ENCODE results near the gene KCNH5.

Gene KCNH5

DNA sequence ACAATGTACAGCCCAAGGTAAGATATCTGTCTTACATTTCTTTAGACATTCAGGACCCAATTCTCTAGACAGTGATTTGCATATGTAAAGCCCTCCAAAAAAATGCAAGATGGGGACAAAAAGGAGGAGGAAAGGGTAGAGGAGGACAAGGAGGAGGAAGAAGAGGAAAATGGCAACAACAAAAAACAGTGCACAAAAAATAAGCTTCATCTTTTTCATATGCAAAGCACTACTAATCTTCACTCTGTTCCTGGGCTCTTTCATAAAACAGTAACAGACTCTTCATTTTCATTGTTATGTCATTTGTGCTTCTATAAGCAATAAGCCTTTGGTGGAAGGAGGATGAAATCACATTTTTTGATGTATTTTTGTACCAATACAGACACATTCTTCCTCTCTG lies 61.4 kb downstream of the KCNH5 start:
- no peak for DNase-seq

- DNase-seq = no peak
Observed at GRCh38 chr14:62980693-62981092, 64.6 kb downstream of the KCNH5 start.

DNA sequence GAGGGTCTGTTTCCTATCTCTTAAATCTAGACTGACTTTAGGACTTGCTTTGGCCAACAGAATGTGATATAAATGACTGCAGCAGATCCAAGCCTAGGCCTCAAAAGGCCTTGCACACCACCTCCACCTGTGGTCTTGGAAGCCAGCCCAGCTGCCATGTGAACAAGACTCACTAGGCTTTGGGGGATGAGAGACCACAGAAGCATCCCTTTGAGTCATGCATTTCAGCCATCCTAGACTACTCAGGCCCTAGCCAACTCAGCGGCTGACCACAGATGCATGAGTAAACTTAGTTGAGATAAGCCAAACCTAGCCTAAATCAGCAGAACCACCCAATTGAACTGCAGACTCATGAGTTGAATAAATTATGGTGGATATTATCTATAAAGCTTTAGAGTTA lies 87.7 kb downstream of the KCNH5 start:
- DNase-seq = no peak

- no peak for DNase-seq
Observed at GRCh38 chr14:62956413-62956812, 88.8 kb downstream of the KCNH5 start.

DNA sequence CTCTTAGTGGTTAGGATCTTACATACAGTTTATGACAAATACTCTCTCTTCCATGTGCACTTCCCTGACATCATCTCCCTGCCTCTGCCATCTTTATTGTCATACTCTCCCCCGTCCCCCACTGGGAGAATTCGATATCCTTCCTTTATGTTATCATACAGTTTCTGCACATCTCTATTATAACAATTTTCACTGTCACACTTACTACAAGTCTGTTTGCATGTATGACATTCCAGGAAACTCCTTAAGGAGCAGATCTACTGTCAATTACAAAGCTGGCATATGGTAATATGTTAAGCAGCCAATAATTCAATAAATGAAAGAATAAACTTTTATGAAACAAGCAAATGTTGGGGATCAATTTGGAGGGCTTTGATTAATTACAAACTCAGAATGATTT lies 91.1 kb downstream of the KCNH5 start:
- no peak for DNase-seq

- no peak for DNase-seq
Observed at GRCh38 chr14:62952226-62952625, 93.0 kb downstream of the KCNH5 start.

GRCh38 chr14:62947301-62947700 lies 98.0 kb downstream of the KCNH5 start:
- DNase-seq = peak; percentile 5

DNA sequence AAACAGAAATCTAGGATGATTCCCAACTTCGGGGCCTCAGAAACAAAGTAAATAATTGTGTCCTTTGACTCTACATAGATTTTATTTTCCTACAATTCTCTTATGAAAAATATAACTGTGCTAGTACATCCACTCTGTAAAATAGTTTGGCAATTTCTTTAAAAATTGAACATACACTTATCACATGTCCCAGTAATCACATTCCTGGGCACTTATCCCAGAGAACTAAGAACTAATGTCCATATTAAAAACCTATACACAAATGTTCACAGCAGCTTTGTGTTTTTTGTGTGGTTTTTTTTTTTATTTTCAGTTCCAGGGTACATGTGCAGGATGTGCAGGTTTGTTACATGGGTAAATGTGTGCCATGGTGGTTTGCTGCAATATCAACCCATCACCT lies 99.0 kb downstream of the KCNH5 start:
- DNase-seq = no peak

DNA sequence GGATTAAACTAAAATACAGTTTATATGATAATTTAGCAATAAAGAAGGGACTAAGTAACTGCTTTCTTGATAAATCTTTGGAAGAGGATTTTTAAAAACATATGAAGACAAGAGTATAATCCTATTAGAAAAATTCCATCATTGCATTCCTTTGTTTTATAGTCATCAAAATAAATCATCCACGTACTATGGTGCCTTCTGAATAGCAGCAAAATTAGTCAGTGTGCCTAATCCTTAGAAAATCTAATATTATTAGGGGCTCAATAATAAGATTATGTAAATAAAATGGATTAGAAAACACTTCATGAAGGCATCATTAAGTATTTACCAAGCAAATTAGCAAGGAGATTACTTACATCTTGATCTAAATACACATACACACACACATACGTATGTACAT lies 102.1 kb downstream of the KCNH5 start:
- no peak for DNase-seq

GRCh38 chr14:62939970-62940369 lies 105.3 kb downstream of the KCNH5 start:
- DNase-seq = no peak

DNA sequence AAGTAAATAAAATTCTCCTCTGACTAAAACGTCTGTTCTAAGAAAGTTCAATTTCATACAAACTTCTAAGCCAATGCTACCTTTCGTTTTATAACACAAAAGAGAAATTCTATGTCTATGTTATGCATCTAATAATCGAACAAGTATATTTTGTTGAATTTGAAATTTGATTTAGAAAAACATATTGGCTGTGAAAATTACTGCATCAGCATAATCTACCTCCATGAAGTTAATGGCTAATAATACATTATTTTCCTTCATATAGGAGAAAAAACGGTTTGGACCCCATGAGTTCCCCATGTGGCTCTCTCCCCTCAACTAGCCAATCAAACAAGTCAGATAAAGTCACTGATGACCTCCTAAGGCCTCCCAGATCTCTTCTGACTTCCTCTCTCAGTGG lies 106.5 kb downstream of the KCNH5 start:
- DNase-seq = no peak

DNA sequence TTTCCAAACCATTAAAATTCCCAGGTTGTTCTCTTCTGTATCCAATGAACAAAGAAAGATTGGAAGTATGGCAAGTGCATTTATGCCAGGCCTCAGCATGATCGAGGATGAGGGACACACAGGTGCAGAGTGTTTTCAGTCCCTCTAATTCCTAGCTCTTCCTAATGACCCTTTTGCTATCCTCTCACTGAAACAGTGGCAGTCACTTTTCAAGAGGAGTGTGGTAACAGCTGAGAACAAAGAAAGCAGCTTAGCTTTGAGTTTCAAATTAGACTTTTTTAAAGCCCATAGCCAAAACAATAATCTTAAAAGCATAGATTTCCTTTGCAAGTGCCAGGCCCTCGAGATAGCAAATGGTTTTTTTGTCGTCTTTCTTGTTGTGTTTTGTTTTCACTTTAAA lies 110.8 kb downstream of the KCNH5 start:
- no peak for DNase-seq

- DNase-seq = no peak
Observed at GRCh38 chr14:62921466-62921865, 123.8 kb downstream of the KCNH5 start.

- peak; percentile 14 for DNase-seq
Observed at GRCh38 chr14:62916551-62916950, 128.7 kb downstream of the KCNH5 start.

DNA sequence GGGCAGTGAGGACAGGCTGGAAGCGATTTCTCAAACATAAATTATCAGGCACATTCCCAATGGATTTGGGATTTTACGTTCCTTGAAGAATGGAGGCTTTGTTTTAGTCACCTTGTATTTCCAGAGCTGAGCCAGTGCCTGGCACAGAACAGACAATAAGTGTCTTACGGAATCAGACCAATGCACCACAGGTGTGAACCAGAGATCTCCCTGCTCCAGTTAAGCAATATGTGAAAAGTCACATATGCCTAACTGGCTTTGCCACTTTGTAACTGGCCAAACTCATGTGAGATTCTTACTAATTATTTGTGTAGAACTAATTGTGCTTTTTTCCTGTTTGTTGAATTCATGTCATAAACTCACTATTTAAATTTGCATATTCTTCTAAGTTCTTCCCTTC lies 130.4 kb downstream of the KCNH5 start:
- DNase-seq = no peak

- no peak for DNase-seq
Observed at GRCh38 chr14:62914025-62914424, 131.2 kb downstream of the KCNH5 start.

DNA sequence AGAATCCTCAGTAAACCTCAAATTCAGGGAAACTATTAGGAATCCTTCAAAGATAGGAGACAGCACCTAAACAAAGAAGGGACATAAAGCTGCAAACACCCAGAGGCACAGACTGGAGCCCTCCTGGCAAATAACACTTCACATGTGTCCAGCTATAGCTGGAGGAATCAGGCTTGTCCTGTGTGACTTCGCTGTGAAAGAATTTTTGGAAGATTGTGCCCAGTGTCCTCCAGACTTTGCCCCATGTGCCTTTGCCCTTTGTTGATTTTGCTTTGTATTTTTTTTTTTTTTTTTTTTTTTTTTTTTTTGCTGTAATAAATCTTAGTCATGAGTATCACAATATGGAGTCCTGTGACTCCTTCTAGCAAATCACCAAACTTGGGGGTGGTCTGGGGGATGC lies 136.8 kb downstream of the KCNH5 start:
- no peak for DNase-seq

GRCh38 chr14:62905566-62905965 lies 139.7 kb downstream of the KCNH5 start:
- no peak for DNase-seq

DNA sequence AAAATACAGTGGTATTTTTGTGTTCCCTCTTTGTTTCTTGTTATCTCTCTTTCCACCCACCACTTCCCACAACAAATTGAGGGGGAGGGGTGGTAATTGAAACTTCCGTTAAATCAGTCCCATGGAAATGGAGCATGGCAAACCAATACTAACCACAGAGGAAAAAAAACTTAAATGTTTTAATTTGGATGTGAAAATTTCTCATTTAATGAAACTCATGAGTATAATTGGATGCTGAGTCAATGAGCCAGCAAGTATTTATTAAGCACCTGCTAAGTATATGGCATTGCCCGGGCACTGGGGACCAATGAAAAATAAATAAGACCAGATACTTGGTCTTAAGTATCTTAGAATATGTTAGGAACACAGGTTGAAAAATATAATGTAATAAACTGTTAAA lies 147.5 kb downstream of the KCNH5 start:
- DNase-seq = no peak

DNA sequence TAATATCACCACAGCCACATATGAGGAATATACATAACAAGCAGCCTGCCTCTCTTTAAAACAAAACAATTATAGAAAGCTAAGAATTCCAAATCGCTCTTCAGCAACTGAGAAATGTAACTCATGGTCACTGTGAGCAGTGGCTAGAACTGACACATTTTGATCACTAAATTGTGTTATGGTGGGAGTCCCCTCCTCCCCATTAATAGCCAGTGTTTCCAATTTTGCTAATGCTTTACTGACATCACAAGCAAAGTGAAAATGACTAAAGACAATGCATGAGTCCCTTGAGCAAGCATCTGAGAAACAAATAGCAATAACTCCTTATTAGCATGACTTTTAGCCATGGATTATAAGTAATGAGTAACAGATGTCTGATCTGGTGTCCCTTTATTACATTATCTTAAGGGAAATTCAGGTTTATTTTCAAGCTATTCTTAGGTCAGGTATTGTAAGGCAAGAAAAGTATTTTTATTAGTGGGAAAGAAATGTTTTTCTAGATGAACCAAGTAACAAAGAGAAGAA lies 148.3 kb downstream of the KCNH5 start:
- no peak for DNase-seq

GRCh38 chr14:62894736-62895135 lies 150.5 kb downstream of the KCNH5 start:
- DNase-seq = no peak

DNA sequence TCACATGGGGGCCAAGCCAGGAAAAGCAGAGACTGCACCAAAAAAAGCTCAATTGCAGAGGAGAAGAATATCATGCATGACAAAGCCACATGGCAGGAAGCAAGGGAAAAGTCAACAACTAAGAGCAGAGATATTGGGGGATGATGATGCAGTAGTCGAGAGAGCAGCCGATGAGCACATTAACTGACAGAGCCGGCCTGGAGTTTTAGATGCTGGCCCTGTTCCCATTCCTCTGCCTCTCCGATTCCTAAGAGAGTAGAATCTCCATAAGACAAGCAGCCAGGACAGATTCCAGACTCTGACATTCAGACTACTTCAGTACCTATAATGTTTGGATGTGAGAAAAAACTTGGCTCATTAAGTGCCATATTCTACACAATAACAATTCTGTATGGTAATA lies 155.9 kb downstream of the KCNH5 start:
- DNase-seq = no peak

GRCh38 chr14:62886461-62886860 lies 158.8 kb downstream of the KCNH5 start:
- DNase-seq = no peak

DNA sequence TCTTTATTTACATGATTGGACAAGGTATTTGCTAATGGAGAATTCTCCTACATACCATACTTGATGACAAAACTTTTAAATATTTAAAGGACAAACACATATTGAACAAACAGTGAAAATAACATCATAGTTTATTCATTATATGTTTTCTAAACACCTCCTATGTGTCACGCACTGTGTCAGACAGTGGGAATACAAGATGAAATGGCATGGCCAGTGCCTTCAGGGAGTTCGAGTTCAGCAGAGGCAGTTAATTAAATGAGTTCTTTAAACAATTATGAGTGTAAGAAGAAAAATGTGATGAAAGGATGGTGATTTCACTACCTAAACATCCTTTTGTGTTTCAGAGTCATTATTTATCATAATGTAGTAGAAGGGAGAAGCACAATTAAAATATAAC lies 159.8 kb downstream of the KCNH5 start:
- DNase-seq = no peak

DNA sequence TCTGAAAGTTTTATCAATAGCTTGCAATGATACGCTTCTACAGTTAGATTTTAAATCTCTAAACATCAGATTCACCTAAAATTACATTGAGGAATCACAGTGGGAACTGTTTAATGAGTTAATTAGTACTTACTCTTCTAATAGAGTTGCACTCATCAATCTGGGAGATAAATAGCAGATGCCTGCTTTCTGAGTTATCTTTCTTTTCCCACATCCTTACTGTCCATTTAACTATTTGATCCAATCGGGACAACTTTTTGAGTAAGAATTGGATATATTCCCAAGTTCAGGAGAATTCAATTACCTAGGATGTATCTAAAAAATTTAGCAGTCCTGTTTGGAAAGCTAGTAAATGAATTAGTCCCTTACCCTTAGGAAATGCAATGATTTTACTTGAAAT lies 162.3 kb downstream of the KCNH5 start:
- DNase-seq = no peak

DNA sequence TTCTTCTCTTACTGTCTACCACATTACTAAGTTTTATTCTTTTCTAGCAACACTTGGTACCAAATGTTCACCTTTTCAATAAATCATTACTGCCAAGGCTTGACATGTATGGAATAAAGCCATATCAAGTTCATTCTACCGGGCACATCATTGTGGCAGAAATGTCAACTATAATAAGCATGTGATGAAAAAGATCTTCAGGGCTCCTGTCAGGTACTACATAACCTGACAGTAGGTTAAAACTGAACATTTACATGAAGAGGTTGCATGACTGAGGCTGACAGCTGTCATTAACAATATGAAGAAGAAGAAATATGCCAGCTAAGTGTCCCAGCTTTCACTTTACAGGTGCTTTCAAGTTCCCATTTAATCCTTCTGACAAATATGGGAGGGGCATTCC lies 178.9 kb downstream of the KCNH5 start:
- peak; percentile 19 for DNase-seq

Data from eye (tissue), 1 donor.